Activated CD4-positive, CD25-positive, alpha-beta regulatory T cell treated with anti-CD3 and anti-CD28 coated beads, Interleukin-2, amount 50 U/mL, for 16 hours (primary cell): ENCODE data around the gene FBXO10.
"Not testable (repeated sequence)": the region's sequence is repeated elsewhere in the genome, so short reads cannot be mapped to it uniquely, and the experiment has no call there.

Experiments used
- DNase-seq: peaks from one replicate; pipeline ENCODE4 v3.0.0-alpha.2; 2020; ENCODE audit warnings: low read depth, low spot score

The FBXO10 gene

DNA sequence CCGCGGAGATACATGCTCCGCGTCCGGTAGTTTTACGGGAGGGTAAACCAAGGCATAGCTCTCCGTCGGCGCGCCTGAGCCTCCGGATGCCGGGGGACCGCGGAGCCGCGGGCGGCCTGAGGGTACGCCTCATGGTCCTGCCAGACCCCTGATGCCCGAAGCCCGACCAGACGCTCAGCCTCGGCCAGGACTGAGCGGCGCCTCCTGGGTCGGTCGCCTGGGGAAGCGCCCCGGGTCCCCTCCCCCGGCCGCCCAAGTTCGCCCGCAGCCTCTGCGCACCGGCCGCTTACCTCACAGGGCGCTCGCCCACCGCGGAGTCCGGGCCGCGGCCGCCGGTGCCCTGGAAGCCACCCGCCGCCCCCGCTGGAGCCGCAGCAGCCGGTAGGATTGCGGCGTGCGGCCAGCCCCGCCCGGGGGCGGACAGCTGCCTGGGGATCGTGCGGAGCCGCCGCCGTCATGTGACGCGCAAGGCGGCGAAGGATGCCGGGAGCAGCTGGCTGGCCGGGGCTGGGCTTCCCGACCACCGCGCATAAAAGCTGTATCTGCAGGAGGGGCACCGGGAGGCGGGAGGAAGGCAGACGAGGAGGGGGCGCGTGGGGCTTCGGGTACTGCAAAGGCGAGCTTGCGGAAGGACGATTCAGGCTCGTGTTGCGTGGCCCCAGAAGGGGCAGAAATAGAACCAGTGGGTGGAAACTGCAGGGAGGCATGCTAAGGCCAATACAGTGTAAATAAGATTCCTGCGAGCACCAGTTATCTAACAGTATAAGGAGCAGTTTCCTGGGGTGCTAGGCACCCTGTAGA, at the start of gene FBXO10:
Gene FBXO10 (minus strand): TSS at position 460 of the 801 bp plus-strand sequence. CDS start 34,612 bp downstream, outside the sequence.
- no peak for DNase-seq

DNA sequence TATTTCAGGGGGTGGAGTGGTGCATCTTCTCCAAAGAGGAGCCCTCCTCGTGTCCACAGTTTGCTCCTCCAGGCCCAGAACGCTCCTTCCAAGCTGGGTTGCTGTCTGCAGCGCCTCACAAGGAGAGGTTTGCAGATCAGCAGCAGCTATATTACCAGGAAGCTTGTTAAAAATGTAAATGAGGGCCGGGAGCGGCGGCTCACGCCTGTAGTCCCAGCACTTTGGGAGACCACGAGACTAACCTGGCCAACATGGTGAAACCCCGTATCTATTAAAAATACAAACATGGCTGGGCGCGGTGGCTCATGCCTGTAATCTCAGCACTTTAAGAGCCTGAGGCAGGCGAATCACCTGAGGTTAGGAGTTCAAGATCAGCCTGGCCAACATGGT, 49.6 kb upstream of the FBXO10 start:
- no peak for DNase-seq

DNA sequence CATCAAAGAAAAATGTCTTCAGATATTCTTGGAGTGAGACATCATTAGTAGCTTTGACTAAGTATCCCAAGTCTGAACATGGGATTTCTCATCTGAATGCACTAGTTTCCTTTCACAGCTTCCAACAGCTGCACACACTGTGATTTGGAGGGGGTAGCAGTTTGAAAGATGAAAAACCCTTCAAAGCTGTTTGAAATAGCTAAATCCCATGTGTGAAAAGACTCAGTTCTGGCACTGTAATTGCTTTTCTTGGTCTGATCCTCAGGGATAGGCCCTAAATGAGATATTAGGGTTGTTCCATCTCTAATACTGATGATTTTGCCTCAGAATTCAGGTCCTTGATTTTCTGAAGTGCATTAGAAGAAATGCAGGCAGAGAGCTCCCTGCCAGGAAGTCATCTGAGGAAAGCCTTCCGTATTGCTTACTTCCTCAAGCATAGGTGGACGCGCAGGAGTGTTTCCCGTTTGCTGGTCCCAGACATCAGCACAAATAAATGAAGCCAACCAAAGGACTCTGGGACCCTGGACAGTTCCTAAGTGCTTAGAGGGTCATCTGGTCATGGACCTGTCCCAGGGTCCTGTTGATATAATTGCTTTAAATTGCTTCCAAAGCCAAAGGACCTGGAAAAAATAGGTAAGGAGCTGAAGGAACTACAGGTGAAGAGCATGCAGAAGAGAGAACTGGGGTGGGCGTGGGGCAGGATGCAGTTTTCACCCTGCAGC, 49.0 kb upstream of the FBXO10 start:
- no peak for DNase-seq

DNA sequence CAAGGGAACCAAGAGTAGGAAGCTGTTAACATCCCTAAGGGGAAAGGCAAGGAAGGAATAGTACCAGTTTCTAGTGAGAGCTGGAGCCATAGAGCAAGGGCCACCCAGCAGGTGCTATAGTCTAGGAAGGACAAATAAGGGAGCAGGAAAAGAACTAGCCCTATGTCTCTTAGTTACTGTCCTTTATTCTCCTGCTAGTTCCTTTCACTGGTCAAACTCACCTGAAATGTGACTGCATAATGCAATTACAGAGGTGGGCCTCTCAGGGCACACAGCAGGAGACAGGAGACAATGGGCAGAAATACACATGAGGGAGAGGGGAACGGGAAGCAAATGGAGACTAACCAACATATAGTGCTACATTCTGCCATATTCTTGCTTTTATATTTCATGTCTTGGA, 47.9 kb upstream of the FBXO10 start:
- no peak for DNase-seq

DNA sequence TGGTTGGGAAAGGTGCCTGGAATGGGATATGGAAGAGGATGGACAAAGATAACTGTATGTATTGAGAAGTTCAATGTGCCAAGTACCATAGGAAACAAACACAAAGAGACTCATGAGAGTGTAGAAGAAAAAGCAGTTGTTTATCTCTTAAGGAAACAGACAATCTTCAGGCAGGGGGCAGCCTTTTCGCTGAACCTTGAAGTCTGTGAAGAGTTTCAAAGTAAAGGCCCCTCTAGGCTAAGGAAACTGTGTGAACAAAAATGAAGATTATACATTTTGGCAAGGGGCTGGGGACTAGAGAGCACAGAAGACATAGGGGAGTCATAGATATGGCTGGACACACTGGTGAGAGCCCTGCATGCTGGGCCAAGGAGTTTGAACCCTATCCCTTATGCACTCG, 47.1 kb upstream of the FBXO10 start:
- DNase-seq = no peak

DNA sequence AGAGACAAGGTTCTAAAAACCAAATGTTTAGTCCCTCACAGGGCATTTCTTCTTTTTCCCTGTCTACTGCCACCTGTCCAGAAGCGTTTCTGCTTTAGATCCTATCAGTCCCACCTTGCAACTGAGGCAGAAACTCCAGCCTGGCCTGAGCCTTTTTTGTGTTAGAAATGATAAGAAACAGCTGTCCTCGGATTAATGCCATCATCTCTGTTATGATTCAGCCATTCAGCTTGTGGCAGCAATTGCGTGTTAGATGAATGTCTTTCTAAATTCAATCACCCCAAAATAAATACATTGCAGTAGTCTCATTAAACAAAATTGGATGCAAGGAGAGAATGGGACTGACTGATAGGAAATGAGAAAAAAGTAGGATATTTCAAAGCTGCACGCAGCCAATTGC, 46.3 kb upstream of the FBXO10 start:
- no peak for DNase-seq

GRCh38 chr9:37621273-37622121, 45.3 kb upstream of the FBXO10 start:
- no peak for DNase-seq

DNA sequence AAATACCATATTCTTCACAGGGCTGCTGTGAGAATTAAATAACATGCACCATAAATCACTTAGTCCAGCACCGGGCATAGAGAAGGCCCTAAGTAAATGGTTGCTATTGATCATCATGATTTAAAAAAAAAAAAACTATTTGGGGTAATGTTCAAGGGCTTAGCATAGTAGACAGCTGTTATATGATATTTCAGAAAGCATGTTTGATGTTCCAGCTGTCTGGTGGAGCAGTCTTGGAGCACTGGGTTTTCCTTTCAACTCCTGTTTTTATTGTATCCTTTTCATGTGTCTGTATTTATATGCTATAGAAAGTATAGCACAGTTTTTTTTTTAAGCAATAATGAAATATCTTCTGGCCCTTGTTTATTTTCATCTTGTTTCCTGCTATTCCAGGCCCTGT, 44.2 kb upstream of the FBXO10 start:
- no peak for DNase-seq

- DNase-seq = no peak
Observed at GRCh38 chr9:37619806-37620205, 43.6 kb upstream of the FBXO10 start.

DNA sequence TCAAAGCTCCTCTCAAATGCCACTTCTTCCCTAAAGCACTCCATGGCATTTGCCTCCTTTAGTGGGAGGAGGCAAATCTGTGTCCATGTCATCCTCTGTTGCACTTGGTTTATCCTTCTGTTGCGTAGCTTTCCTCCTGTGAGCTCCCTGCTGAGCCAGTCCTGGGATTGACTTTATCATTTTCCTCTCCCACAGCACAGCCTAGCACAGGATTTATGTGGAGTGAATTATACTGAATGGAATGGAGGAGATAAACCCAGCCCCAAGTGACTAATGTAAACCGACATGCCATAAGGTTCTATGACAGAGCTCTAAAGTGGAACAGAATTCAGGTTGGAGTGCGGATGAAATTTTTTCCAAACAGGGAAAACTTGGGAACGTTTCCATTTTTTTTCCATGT, 42.6 kb upstream of the FBXO10 start:
- no peak for DNase-seq

DNA sequence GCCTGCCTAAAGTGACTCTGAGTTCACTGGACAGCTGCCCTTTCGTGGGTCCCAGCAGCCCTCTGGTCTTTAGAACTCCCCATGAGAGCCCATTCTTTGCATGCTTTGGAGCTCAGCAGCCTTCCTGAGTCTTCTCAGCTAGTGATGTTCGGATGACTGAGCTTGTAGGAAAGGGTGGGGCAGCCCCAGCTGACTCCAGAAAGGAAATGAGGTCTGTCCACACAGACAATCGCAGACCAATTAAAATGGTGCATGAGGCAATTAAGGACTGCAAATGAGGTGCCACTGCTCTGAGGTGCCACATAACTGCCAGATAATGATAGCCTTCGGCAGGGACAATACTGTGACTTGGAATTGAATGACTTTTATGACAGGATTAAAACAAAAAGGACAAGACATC, 41.7 kb upstream of the FBXO10 start:
- no peak for DNase-seq

GRCh38 chr9:37617161-37617560, 41.0 kb upstream of the FBXO10 start:
- no peak for DNase-seq

DNA sequence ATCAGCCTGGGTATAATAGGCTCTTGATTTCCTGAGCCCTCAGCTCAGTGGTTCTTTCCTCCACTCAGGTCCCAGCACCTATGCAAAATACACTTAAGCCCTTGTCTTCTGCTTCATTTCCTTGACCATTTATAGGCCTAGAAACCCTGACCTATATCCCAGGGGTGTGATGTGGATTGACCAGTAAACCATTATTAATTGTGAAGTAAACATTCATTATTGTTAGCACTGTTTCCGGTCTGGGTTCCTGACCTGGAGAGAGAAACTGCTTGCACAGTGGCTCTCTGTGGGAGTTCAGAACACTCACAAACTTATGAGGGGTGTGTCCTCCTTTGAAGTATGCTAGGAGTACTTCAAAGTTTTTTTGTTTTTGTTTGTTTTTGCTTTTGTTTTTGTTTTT, 35.8 kb upstream of the FBXO10 start:
- no peak for DNase-seq

DNA sequence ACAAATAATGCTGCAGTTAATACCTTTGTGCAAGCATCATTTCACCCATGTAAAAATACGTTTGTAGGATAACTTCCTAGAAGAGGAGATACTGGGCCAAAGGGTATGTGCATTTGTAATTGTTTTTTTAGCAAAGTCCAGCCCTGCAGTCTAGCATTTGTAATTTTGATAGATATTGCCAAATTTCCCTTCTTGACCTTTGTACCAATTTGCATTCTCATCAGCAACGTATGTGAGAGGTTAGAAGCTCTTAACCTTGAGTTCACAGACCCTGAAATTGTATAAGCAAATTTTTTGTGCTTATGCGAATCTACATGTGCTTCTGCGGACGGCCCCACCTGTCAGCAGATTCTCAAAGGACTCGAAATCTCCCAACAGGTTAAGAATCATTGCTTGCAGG, 34.8 kb upstream of the FBXO10 start:
- DNase-seq = no peak

DNA sequence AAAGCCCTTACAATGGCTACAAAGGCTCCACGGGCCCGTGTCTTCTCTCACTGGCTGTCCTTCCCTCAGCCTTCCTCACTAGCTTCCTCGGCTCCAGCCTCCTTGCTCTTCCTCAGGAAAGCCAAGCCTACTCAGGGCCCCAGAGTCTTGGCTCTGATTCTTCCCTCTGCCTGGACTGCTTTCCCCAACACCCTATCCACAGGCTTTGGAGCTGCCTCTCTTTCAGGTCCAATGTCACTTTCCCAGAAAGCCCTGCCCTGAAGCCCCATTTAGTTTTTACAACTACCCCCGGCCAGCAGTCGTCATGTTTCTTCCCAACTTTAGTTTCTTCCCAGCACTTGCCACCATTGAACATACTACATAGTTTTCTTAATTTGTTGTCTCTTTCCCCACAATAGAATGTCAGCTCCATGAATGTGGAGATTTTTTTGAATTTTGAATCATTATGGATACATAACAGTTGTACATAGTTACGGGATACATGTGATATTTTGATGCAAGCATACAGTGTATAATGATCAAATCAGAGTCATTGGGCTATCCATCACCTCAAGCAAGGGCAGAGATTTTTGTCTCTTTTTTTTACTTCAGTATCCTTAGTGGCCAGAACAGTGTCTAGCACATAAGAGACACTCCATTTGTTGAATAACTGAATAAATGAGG, 33.7 kb upstream of the FBXO10 start:
- no peak for DNase-seq

DNA sequence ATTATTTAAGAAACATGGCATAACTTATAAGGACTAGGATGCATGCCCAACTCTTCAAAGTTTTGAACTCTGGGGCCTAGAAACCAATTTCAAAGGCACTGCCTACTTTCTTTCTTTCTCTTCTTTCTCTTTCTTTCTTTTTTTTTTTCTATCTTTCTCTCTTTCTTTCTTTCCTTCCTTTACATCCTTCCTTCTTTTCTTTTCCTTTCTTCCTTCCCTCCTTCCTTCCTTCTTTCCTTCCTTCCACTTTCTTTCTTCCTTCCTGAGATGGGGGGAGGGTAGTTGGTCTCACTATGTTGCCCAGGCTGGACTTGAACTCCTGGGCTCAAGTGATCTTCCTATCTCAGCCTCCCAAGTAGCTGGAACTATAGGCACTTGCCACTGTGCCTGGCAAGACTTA, 32.1 kb upstream of the FBXO10 start:
- no peak for DNase-seq

DNA sequence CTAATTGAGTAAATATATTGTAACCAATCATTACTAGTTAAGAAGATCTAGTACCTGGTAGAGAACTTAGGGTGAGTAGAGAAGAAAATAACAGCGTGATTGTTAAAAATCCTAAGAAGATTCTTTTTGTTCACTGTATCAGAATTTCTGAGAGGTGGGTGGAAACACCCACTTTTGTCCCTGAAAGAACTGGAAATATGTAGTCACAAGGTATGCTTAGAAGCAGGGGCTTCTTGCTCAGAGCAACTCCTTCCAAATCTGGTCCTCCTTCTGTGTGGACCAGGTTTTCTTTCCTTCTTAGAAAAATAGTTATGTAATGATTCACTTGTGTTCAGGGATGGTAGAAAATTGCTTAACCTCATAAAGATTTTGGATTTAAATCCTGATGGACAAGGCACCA, 28.1 kb upstream of the FBXO10 start:
- no peak for DNase-seq

GRCh38 chr9:37602817-37603216, 26.6 kb upstream of the FBXO10 start:
- DNase-seq = no peak

DNA sequence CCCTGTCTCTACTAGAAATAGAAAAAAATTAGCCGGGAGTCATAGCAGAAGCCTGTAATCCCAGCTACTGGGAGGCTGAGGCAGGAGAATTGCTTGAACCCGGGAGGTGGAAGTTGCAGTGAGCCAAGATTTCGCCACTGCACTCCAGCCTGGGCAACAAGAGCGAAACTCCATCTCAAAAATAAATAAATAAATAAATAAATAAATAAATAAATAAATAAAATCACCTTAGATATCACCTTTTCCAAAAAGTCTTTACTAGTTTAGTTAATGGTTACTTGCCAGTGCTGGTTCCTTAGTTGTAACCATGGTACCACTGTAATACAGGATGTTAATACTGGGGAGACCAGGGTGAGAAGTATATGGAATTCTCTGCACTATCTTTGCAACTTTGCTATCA, 25.9 kb upstream of the FBXO10 start:
- not testable (repeated sequence) for DNase-seq

DNA sequence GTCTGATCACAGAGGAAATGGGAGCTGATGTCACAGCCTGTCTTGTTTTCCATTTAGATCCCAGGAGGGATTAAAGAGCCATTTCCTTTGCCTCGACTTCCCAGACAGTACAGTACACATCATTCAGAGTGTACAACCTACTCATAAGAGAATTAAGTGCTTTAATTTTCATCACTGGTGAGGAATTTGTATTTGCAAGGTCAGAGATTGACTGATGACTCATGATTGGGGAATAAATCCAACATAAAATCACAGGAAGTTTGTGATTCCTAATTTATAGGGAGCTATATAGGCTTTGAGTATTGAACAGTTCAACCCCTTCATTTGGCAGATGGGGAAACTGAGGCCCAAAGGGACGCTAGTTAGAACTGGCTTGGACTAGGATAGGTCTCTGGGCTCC, 20.3 kb upstream of the FBXO10 start:
- no peak for DNase-seq

DNA sequence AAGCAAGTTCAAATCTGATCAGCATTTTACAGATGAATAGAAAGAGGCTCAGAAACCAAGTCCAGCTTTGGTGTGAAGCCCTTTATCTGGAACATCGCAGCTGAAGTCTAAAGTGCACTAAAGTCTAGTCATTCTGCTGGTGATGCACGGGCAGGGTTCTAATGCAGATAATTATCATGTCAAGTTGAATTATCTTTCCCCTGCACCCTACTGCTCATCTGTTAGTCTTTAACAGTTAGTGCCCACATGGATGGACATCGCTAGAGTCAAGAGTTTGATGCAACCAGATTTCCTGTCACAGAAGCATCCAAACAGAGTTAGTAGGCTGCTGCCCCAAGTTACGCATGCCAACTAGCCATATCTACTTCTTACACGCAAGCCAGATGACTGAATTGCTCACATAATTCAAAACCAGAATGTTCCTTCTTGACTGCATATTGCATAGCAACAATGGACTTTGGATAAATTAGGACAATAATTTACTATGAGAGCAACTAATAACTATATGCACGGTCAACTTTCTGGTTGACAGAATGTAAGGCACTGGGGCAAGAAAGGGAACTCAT, 17.8 kb upstream of the FBXO10 start:
- DNase-seq = no peak
